ENCODE measurements around the gene FNDC11.
A peak's percentile ranks its signal among the peaks of the same experiment; 100 is the strongest.

Gene FNDC11

GRCh38 chr20:63525971-63526370 is 28.0 kb upstream of the FNDC11 start:
- DNase-seq = no peak

DNA sequence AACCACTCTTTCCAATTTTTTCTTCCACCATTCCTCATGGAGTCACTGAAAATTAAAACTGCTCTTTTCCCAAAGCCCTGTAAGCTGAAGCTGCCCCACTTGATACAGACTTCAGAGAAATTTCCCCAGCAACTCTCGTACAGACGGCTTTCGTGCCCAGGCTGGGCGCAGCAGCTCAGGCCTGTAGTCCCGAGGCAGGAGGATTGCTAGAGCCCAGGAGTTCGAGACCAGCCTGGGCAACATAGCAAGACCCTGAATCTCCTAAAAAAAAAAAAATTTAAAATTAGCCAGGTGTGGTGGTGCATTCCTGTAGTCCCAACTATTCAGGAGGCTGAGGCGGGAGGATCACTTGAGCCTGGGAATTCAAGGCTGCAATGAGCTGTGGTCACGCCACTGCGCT is 26.8 kb upstream of the FNDC11 start:
- DNase-seq = no peak

GRCh38 chr20:63529180-63529860 is 24.6 kb upstream of the FNDC11 start:
- DNase-seq = no peak

- no peak for DNase-seq
These were observed 23.8 kb upstream of the FNDC11 start for GRCh38 chr20:63529861-63530787.

- DNase-seq = no peak
These were observed 23.2 kb upstream of the FNDC11 start for GRCh38 chr20:63530788-63531160.

- no peak for DNase-seq
These were observed 22.1 kb upstream of the FNDC11 start for GRCh38 chr20:63531686-63532448.

DNA sequence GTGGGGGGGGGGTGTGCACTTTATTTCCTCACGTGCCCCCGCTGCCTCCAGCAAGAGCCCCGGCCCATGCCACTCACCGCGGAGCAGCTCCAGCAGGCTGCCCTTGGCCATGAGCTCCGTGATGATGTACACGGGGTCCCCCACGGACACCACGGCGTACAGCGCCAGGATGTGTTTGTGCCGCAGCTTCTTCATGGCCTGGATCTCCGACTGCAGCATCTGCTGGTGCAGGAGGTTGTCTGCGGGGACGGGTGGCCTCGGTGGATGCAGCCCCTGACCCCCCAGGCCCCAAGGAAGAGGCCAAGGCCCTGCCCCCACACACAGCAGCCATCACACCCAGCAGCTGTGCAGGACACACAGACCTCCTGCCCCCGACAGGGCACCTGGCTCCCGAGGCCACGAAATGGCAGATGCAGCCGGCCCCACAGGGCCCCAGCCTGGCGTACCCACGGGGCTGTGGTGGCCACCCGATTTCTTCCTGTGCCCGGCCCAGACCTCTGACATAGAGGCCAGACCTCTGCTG is 21.4 kb upstream of the FNDC11 start:
- DNase-seq = no peak

GRCh38 chr20:63533388-63533787 is 20.6 kb upstream of the FNDC11 start:
- DNase-seq = no peak

- DNase-seq = no peak
These were observed 20.0 kb upstream of the FNDC11 start for GRCh38 chr20:63533871-63534393.

GRCh38 chr20:63534427-63534830 is 19.5 kb upstream of the FNDC11 start:
- no peak for DNase-seq

DNA sequence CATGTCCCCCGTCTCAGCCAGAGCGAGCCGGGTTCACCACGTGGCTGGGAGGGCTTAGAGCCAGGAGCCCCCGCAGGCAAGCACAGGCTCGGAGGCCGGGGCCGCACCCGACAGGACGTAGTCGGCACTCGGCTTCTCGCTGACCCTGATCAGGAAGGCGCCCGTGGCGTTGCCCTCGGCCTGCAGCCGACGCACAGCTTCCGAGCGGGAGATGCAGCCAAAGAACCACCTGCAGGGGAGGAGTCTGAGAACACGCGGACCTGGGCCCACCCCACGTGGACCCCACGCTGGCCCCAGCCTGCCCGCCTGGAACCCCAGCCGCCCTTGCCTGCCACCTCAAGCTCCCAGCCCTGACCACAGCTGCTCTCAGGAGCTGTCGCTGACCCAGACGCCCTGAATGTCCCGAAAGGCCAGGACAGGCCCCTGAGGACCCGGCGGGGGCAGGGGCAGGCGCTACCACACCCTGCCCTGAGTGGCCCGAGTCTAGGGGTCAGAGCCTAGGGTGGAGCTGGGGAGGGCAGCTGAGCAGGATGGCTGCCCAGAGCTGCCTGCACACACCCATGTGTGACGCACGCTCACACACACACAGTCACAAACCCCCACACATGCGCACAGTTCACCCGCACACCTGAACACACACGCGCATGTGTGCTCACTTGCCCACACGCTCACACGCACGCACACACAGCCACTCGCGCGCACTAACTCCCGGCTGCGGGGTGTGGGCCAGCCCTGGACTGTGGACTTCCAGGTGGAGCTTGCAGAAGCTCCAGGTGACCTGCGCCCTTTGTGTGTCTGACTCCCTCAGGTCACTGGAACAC is 18.9 kb upstream of the FNDC11 start:
- DNase-seq = peak; percentile 0

GRCh38 chr20:63536241-63536977 is 17.6 kb upstream of the FNDC11 start:
- DNase-seq = no peak

DNA sequence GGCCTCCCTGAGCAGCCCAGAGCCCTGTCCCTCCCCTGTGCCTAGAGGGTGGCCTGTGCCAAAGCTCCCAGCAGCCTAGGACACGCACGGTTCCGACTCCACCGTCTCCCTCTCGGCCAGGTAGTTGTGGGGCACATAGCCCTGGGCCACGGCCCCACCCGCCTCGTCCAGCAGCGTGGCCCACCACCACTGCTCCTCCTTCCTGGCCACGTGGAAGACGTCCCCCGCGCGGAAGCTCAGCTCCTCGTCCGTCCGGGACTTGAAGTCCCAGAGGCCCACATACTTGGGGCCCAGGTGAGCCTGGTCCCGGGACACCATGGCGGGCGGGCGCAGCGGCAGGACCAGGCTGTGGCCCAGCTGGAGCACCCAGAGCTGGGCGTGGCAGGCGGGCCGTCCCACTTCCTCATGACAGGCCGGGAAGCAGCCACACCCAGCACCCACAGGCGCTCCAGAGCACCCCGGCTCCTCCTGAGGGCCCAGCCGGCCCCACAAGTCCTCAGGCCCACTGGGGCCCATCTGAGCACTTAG is 16.9 kb upstream of the FNDC11 start, which contains the start of gene PTK6:
Gene PTK6, minus strand, starts transcription at position 380 of the 528 bp plus-strand sequence. Its CDS starts 62 bp downstream, at position 318.
- DNase-seq = peak; percentile 60

GRCh38 chr20:63537525-63538203 is 16.3 kb upstream of the FNDC11 start:
- peak; percentile 97 for DNase-seq

- DNase-seq = peak; percentile 59
These were observed 15.5 kb upstream of the FNDC11 start for GRCh38 chr20:63538204-63539091.

DNA sequence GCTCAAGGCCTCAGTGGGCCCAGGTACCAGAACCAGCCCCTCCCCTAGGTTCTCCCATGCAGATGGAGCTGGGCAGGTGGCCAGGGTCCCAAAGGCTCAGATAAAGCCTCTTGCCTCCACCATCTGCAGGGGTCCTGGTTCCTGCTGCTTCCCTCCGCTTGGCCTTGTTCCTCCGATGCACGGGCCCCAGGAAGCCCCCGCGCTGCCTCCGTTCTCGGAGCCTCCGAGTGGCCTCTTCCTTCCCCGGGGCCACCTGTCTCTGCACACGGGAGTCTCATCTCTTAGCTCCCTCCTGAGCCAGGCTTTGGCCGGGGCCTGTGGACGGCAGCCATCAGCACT is 14.9 kb upstream of the FNDC11 start:
- DNase-seq = no peak

DNA sequence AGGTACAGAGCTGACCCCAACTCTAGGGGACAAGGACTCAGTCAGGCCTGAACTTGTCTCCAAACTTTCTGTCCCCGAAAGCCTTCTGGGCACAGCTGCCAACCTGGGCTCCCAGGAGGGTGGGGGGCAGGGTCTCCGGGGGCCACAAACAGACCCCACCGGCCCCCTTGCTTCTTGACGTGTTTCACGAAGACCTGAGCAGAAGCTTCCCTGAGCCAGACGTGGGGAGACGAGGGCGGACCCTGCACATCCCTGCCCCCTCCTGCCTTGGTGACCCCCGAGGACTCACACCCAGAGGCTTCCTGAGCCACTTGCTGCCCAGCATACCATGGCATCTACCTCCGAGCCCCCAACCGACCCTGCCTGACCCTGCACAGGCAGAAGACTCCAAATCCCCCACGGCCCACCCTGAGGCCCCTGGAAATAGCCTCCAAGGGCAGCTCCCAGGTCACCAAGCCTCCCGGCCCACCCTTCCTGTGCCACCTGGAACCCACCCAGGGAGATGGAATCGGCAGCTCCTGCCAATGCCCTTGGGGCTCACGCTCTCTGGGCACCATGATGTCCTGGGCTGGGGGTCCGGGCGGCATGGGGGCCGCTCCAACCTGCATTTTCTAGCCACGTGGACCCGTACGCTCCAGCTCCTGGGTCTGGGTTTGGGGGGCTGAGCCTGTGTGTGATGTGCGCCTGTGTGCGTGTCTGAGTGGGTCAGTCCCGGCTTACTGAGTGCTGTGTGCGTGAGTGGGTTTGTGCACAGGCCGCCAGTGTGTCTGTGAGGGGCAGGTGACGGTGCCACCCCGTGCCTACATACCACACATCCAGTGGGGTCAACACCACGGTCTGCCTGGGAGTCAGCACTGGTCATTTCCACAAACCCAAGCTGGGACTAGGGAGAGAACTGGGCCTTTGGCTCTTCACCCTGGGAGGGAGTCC is 14.3 kb upstream of the FNDC11 start:
- DNase-seq = no peak
